Esophagus squamous epithelium (tissue), 5 donors: ENCODE data around the gene SPON2. TPM values are rescaled to one million over a fixed set of nuclear protein-coding genes. Genes with fewer than 3 reads are reported as not detected.

Experiments used
- DNase-seq: peaks from one replicate; lab custom pipeline; 2025; lab: John Stamatoyannopoulos, UW
- H3K27ac ChIP-seq, 4 donors: fragments of 200-600 bp; sonication (generic); one replicate each; pipeline ENCODE4 v1.5.1; 2016 to 2019; ENCODE audit warnings: mild to moderate bottlenecking in 1 of 4
- H3K27me3 ChIP-seq, 4 donors: fragments of 200-600 bp; sonication (generic); 1 replicate in 3 of 4; 2 replicates in 1 of 4; pipeline versions ENCODE4 v1.5.1 to v1.6.0; 2017 to 2021; ENCODE audit warnings: antibody characterized with exemption in 1 of 4
- H3K36me3 ChIP-seq, 3 donors: fragments of 200-600 bp; sonication (generic); one replicate each; pipeline ENCODE4 v1.5.1; 2016 to 2019
- H3K4me1 ChIP-seq, 3 donors: fragments of 200-600 bp; sonication (generic); one replicate each; pipeline ENCODE4 v1.5.1; 2017 to 2019
- H3K4me3 ChIP-seq, 4 donors: fragments of 200-600 bp; sonication (generic); 1 replicate in 3 of 4; 2 replicates in 1 of 4; pipeline ENCODE4 v1.5.1; 2016 to 2019; ENCODE audit warnings: mild to moderate bottlenecking in 2 of 4, moderate library complexity in 1 of 4
- H3K9me3 ChIP-seq, 3 donors: fragments of 200-600 bp; sonication (generic); one replicate each; pipeline ENCODE4 v1.5.1; 2016 to 2019
- POLR2A ChIP-seq, 4 donors: fragments of 450-650 bp; IDR thresholded peaks; one replicate each; pipeline ENCODE4 v1.6.1; 2017; ENCODE audit warnings: antibody characterized with exemption in 4 of 4, mild to moderate bottlenecking in 4 of 4, moderate library complexity in 3 of 4
- WGBS, 2 donors: methylation state at CpG; one replicate each; pipeline ENCODE4 v1.1.5; 2018; 5-methylcytosine and 5-hydroxymethylcytosine counted together
- intact Hi-C: fragments of 100-400 bp; cut with DNase I; formaldehyde crosslinking; loops from one replicate; pipeline ENCODE4 v1.15.0; 2022
- total RNA-seq, 4 donors: library from RNA; depleted of rRNA; stranded (reverse); fragments of >200 nt; gene quantifications; one replicate each; pipeline ENCODE4 v1.1.0, GENCODE V29; 2016
- TF ChIP-seq, protein P1 (sequence below), 6 experiments: fragments of 450-650 bp in 4 of 6; fragments of 200-600 bp in 2 of 6; sonication (generic) in 2 of 6; IDR thresholded peaks; one replicate each; pipeline ENCODE4 v1.5.1; 2016 to 2019; ENCODE audit warnings: antibody characterized with exemption in 6 of 6, mild to moderate bottlenecking in 4 of 6, moderate library complexity in 4 of 6
- donor health status: DM: yes; HTN: yes; CAD: no.

The SPON2 gene
- total RNA-seq, 4 donors from 2014 or later = 14.5 to 53.4 (median 21.3) TPM

DNA sequence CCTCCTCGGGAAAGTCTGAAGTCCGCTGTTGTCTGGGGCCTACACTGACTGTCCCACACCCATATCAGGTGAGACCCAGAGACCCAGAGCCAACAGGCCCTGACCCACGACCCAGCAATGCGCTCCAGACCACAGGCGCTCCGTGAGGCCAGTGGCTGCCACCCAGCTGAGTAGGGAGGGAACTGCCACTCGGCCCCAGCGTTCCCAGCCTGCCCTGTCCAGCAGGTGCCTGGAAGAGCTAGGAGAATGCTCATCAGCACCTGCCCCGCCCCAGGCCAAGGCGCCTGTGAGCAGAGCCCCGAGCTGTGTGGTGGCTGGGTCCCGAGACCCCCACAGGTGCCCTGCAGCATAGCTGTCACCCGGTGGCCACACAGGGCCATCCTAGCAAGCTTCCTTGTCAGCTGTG lies 2.7 kb downstream of the SPON2 start:
- H3K27ac ChIP-seq = no peak overlapping the region
- intact Hi-C loops = loop anchor here (10.0 kb wide), 1 partner anchor 95 kb away; no protein-coding TSS in a partner anchor
- H3K4me1 ChIP-seq = peaks cover 39 to 78% (median 45%) of the 10 kb centered on the region in 3 donors
- H3K9me3 ChIP-seq = no peaks in the 10 kb centered on the region
- TF ChIP-seq POLR2A (IDR thresholded peaks at IDR 0.05) = no peak
- TF ChIP-seq, protein P1, sequence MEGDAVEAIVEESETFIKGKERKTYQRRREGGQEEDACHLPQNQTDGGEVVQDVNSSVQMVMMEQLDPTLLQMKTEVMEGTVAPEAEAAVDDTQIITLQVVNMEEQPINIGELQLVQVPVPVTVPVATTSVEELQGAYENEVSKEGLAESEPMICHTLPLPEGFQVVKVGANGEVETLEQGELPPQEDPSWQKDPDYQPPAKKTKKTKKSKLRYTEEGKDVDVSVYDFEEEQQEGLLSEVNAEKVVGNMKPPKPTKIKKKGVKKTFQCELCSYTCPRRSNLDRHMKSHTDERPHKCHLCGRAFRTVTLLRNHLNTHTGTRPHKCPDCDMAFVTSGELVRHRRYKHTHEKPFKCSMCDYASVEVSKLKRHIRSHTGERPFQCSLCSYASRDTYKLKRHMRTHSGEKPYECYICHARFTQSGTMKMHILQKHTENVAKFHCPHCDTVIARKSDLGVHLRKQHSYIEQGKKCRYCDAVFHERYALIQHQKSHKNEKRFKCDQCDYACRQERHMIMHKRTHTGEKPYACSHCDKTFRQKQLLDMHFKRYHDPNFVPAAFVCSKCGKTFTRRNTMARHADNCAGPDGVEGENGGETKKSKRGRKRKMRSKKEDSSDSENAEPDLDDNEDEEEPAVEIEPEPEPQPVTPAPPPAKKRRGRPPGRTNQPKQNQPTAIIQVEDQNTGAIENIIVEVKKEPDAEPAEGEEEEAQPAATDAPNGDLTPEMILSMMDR (IDR thresholded peaks at IDR 0.05) = no peak
- H3K4me3 ChIP-seq = no peak overlapping the region
- H3K27me3 ChIP-seq = peaks cover 0 to 36% (median 3%) of the 10 kb centered on the region in 4 donors
- no peak for DNase-seq
- WGBS, 2 donors = 73 to 87% methylated on average over 2 to 3 of the region's 13 CpGs
- H3K36me3 ChIP-seq = peaks cover 0 to 27% (median 0%) of the 10 kb centered on the region in 3 donors

DNA sequence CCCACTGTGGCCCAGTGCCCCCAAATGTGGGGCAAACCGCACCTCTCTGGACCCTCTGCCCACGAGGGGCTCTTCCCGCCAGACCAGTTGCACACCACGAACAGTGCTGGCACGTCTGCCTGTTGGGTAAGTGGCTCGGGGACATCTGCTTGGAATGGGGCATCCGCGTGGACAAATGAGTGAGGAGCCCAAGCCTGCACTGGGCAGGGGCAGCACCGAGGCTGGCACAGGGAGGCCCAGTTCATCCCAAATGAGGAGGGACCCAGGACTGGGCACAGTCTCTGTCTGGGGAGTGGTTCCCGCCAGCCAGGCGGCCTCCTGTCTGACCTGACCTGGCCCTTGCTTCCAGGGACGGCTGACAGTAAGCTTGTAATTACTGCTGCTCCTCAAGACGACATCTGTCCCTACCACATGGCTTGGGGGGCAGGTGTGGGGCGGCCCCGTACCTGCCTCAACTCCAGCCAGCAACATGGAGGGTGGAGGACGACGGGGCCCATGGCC lies 3.2 kb downstream of the SPON2 start:
- DNase-seq = no peak
- no peaks in the 10 kb centered on the region for H3K9me3 ChIP-seq
- no peak overlapping the region for H3K4me3 ChIP-seq
- peaks cover 39 to 77% (median 45%) of the 10 kb centered on the region in 3 donors for H3K4me1 ChIP-seq
- H3K27ac ChIP-seq = no peak overlapping the region
- WGBS, 2 donors = 60 to 87% methylated on average over 1 to 4 of the region's 17 CpGs
- peaks cover 0 to 36% (median 3%) of the 10 kb centered on the region in 4 donors for H3K27me3 ChIP-seq
- peaks cover 0 to 27% (median 0%) of the 10 kb centered on the region in 3 donors for H3K36me3 ChIP-seq
- no peak for TF ChIP-seq POLR2A (IDR thresholded peaks at IDR 0.05)
- TF ChIP-seq, protein P1 (IDR thresholded peaks at IDR 0.05) = no peak
- intact Hi-C loops = loop anchor here (10.0 kb wide), 1 partner anchor 96 kb away; no protein-coding TSS in a partner anchor

DNA sequence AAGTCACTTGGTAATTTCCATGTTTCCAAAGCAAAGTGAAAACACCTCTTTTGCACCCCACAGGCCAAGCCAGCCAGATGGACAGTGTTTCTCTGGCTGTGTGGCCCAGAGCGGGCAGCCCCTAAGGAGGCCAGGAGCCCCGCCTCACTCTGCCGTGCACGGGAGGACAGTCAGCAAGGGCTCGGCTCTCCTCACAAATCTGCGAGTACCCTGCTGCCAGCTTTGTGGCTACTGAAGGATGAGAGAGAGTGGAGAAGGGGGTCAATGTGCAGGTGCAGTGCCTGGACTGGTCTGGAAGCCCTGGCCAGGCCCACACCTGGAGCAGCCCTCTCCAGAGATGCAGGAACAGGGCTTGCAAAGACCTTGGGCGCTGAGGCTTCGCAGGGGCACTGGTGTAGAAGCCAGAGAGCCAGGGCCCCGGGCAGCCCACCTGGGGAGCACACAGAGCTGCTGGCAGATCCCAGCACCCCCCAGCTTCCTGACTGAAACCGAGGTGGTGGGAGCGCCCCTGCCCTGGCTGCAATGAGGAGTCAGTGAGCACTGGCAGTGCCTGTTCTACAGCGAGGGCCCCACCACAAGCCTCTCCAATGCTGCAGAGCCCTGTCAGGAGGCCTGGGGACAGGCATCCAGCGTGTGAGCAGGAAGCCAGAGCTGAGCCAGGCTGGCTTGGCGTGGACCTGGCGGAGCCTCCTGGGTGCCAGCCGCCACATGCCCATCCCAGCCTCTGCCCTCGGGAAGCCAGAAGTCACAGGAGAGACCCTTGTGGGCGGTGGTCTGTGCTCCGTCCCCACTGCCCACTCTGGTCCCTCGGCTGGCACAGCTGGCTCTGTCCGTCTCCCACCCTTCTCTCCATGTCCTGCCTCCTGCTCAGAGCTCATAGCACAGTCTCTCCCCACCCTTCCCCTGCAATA lies 3.9 kb downstream of the SPON2 start:
- intact Hi-C loops = loop anchor here (10.0 kb wide), 1 partner anchor 96 kb away; no protein-coding TSS in a partner anchor
- Histone ChIP-seq H3K4me3 (peak overlapping the region in 3 of 4 donors; percentile 61 to 76 (median 62)), H3K27ac (peak overlapping the region in 2 of 4 donors; percentile 36 to 77)

DNA sequence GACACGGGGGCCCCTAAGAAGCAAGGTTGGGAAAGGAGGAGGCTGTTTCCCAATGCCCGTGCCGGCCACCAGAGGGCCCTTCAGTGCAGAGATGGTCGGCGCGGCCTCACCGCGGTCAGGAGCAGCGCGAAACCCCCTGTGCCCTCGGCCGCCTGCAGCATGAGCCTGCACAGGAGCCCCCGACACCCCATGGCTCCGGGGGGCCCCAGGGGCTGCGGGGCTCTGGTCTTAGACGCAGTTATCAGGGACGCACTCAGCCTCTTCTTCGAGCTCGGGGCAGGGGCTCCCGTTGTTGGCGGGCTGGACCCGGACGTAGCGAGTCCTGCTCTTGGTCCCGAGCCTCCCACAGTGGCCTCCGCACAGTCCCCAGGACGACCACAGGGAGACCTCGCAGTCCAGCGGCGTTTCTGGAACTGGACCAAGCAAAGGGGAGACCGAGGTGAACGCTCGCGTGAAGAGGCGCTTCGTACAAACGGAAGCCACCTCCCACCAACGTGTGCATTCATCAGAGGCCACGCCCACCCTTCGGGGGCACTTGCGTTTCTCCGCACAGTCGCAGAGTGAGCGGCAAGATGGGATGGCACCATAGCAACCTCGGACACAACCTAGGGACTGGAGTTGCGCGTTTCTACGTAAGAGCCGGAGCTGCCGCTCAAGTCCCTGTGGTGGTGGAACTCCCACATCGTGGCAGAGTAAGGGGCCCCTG lies 5.0 kb downstream of the SPON2 start:
- Histone ChIP-seq H3K27ac (peak overlapping the region; percentile 54 to 77 (median 74)), H3K4me3 (peak overlapping the region; percentile 43 to 76 (median 62)), H3K36me3 (peaks cover 0 to 27% (median 0%) of the 10 kb centered on the region in 3 donors), H3K4me1 (peaks cover 31 to 59% (median 33%) of the 10 kb centered on the region in 3 donors), H3K9me3 (no peaks in the 10 kb centered on the region), H3K27me3 (peaks cover 0 to 33% (median 3%) of the 10 kb centered on the region in 4 donors)
- intact Hi-C loops = loop anchor here (10.0 kb wide), 1 partner anchor 97 kb away; no protein-coding TSS in a partner anchor
- TF ChIP-seq, protein P1 (IDR thresholded peaks at IDR 0.05) = peak; percentile 86 to 96 (median 90)
- peak in 2 of 4 donors; percentile 18 to 55 for TF ChIP-seq POLR2A (IDR thresholded peaks at IDR 0.05)
- no peak for DNase-seq
- 0 to 42% methylated on average over 7 to 14 of the region's 51 CpGs for WGBS, 2 donors

More for the DNA sequence above, 3.9 kb downstream of the SPON2 start:
- TF ChIP-seq POLR2A (IDR thresholded peaks at IDR 0.05) = no peak
- TF ChIP-seq, protein P1 (IDR thresholded peaks at IDR 0.05) = no peak
- WGBS, 2 donors = 70 to 83% methylated on average over 8 to 9 of the region's 21 CpGs
- DNase-seq = no peak
- no peaks in the 10 kb centered on the region for H3K9me3 ChIP-seq
- H3K36me3 ChIP-seq = peaks cover 0 to 27% (median 0%) of the 10 kb centered on the region in 3 donors
- peaks cover 39 to 70% (median 40%) of the 10 kb centered on the region in 3 donors for H3K4me1 ChIP-seq
- peaks cover 0 to 36% (median 3%) of the 10 kb centered on the region in 4 donors for H3K27me3 ChIP-seq
